SU-DHL-6 (cell line): ENCODE measurements around the gene BIRC3.

ENCODE experiments used
- H2AFZ ChIP-seq: fragments of 200-600 bp; sonication (generic); 2 replicates; pipeline ENCODE4 v1.6.1; 2014; ENCODE audit warnings: low read depth, mild to moderate bottlenecking, moderate library complexity, mixed read lengths, antibody characterized with exemption, low read length; ENCODE audit not compliant: severe bottlenecking
- H3F3A ChIP-seq: fragments of 200-600 bp; shearing (Covaris generic); 2 replicates; pipeline ENCODE4 v1.6.0; 2016; ENCODE audit warnings: antibody characterized with exemption, mild to moderate bottlenecking; ENCODE audit not compliant: insufficient read depth
- H3K27ac ChIP-seq: fragments of 200-600 bp; sonication (generic); 2 replicates; pipeline ENCODE4 v1.5.1; 2016; ENCODE audit warnings: low read depth, mild to moderate bottlenecking, low read length, moderate library complexity, mixed read lengths
- H3K27me3 ChIP-seq: fragments of 200-600 bp; sonication (generic), shearing (Covaris generic); 2 replicates; pipeline ENCODE4 v1.6.0; 2014; ENCODE audit warnings: mild to moderate bottlenecking, low read length
- H3K36me3 ChIP-seq: fragments of 200-600 bp; sonication (generic); 2 replicates; pipeline ENCODE4 v1.6.1; 2014; ENCODE audit warnings: mild to moderate bottlenecking, low read length, mixed read lengths
- H3K4me2 ChIP-seq: fragments of 300-600, 200-600 bp; shearing (Covaris generic), sonication (generic); 2 replicates; pipeline ENCODE4 v1.6.0; 2014; ENCODE audit warnings: low read length, low read depth, mild to moderate bottlenecking; ENCODE audit not compliant: poor library complexity, severe bottlenecking
- H3K4me3 ChIP-seq: fragments of 200-600 bp; sonication (generic); 2 replicates; pipeline ENCODE4 v1.5.1; 2014; ENCODE audit warnings: antibody characterized with exemption, low read length, mild to moderate bottlenecking, mixed read lengths; ENCODE audit not compliant: insufficient read depth, poor library complexity, severe bottlenecking
- H3K79me2 ChIP-seq: fragments of 200-600 bp; sonication (generic); 2 replicates; pipeline ENCODE4 v1.6.1; 2014; ENCODE audit warnings: mild to moderate bottlenecking, low read length, moderate library complexity; ENCODE audit not compliant: insufficient read depth
- H3K9ac ChIP-seq: fragments of 200-600 bp; sonication (generic); 2 replicates; pipeline ENCODE4 v1.7.0; 2014; ENCODE audit warnings: mild to moderate bottlenecking, low read length
- H3K9me2 ChIP-seq: fragments of 200-600 bp; sonication (generic); replicated peaks from 2 replicates; pipeline ENCODE4 v1.6.1; 2014; ENCODE audit warnings: low read length; ENCODE audit not compliant: insufficient read depth
- H3K9me3 ChIP-seq: fragments of 200-600 bp; sonication (generic); 2 replicates; pipeline ENCODE4 v1.6.1; 2014; ENCODE audit warnings: low read length, mixed read lengths; ENCODE audit not compliant: insufficient read depth
- H4K20me1 ChIP-seq: fragments of 200-600 bp; sonication (generic); 2 replicates; pipeline ENCODE4 v1.6.1; 2014; ENCODE audit warnings: low read depth, mild to moderate bottlenecking, antibody characterized with exemption, low read length, moderate library complexity, mixed read lengths
- EZH2phosphoT487 ChIP-seq: fragments of 200-600 bp; sonication (generic), shearing (Covaris generic); conservative IDR thresholded peaks from 2 replicates; pipeline ENCODE4 v1.6.1; 2018; ENCODE audit warnings: mild to moderate bottlenecking, antibody characterized with exemption, low read length, moderate library complexity, mixed read lengths
- TF ChIP-seq, protein P1 (sequence below): fragments of 200-600 bp; sonication (generic); IDR thresholded peaks from one replicate; pipeline ENCODE4 v1.5.1; 2017; ENCODE audit warnings: antibody characterized with exemption, mild to moderate bottlenecking, low read length, moderate library complexity; ENCODE audit not compliant: insufficient read depth, poor library complexity, severe bottlenecking

BIRC3 gene

DNA sequence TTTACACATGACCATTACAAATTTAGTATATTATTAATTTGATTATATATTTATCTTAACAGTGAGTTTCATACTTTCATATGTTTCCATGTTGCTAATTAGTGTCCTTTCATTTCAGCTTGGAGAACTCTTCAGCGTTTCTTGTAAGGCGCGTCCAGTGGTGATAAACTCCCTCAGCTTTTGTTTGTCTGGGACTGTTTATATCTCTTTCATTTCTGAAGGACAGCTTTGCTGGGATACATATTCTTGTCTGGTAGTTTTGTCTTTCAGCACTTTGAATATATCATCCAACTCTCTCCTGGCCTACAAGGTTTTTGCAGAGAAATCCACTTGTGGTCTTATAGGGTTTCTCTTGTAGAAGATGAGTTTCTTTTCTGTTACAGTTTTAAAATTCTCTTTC is 42.1 kb downstream of the BIRC3 start:
- H4K20me1 ChIP-seq: no peaks in the 10 kb centered on the region
- no peaks in the 10 kb centered on the region for H3K9me2 ChIP-seq
- no peaks in the 10 kb centered on the region for H3F3A ChIP-seq
- no peak overlapping the region for H3K4me2 ChIP-seq
- H3K27me3 ChIP-seq: no peaks in the 10 kb centered on the region
- H3K9me3 ChIP-seq: no peaks in the 10 kb centered on the region
- no peak overlapping the region for H2AFZ ChIP-seq
- peaks cover 43% of the 10 kb centered on the region; the same call in 1 of the 2 replicates for H3K36me3 ChIP-seq
- peaks cover 23% of the 10 kb centered on the region for H3K79me2 ChIP-seq
- no peak overlapping the region for H3K4me3 ChIP-seq
- H3K9ac ChIP-seq: no peak overlapping the region
- TF ChIP-seq, protein P1, sequence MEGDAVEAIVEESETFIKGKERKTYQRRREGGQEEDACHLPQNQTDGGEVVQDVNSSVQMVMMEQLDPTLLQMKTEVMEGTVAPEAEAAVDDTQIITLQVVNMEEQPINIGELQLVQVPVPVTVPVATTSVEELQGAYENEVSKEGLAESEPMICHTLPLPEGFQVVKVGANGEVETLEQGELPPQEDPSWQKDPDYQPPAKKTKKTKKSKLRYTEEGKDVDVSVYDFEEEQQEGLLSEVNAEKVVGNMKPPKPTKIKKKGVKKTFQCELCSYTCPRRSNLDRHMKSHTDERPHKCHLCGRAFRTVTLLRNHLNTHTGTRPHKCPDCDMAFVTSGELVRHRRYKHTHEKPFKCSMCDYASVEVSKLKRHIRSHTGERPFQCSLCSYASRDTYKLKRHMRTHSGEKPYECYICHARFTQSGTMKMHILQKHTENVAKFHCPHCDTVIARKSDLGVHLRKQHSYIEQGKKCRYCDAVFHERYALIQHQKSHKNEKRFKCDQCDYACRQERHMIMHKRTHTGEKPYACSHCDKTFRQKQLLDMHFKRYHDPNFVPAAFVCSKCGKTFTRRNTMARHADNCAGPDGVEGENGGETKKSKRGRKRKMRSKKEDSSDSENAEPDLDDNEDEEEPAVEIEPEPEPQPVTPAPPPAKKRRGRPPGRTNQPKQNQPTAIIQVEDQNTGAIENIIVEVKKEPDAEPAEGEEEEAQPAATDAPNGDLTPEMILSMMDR: no peak
- TF ChIP-seq EZH2phosphoT487: no peak
- no peak overlapping the region for H3K27ac ChIP-seq

DNA sequence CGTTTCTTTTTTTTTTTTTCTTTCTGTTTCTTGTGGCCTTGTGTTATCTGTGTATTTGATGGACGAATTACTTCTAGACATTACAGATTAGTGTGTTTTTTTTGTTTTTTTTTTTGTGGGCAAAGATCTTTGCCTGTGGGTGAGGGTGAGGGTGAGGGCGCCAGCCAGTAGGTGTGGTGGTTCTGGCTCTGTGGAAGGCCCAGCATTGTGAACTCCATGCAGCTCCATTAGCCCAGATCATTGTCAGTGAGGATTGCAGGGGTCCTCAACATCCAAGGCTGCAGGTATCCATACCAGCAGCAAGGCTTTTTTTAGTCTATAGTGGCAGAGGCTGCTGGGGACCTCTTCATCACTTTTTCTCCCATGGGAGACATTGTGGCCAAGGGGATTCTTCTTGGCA is 43.4 kb downstream of the BIRC3 start:
- no peaks in the 10 kb centered on the region for H3F3A ChIP-seq
- H4K20me1 ChIP-seq: no peaks in the 10 kb centered on the region
- H3K4me3 ChIP-seq: no peak overlapping the region
- H3K79me2 ChIP-seq: peaks cover 17% of the 10 kb centered on the region
- no peak overlapping the region for H3K27ac ChIP-seq
- no peaks in the 10 kb centered on the region for H3K27me3 ChIP-seq
- H3K36me3 ChIP-seq: peaks cover 35% of the 10 kb centered on the region; the same call in 1 of the 2 replicates
- no peak overlapping the region for H3K9ac ChIP-seq
- no peak overlapping the region for H3K4me2 ChIP-seq
- H3K9me2 ChIP-seq: no peaks in the 10 kb centered on the region
- H3K9me3 ChIP-seq: no peaks in the 10 kb centered on the region
- no peak overlapping the region for H2AFZ ChIP-seq
- TF ChIP-seq, protein P1: no peak
- TF ChIP-seq EZH2phosphoT487: no peak

DNA sequence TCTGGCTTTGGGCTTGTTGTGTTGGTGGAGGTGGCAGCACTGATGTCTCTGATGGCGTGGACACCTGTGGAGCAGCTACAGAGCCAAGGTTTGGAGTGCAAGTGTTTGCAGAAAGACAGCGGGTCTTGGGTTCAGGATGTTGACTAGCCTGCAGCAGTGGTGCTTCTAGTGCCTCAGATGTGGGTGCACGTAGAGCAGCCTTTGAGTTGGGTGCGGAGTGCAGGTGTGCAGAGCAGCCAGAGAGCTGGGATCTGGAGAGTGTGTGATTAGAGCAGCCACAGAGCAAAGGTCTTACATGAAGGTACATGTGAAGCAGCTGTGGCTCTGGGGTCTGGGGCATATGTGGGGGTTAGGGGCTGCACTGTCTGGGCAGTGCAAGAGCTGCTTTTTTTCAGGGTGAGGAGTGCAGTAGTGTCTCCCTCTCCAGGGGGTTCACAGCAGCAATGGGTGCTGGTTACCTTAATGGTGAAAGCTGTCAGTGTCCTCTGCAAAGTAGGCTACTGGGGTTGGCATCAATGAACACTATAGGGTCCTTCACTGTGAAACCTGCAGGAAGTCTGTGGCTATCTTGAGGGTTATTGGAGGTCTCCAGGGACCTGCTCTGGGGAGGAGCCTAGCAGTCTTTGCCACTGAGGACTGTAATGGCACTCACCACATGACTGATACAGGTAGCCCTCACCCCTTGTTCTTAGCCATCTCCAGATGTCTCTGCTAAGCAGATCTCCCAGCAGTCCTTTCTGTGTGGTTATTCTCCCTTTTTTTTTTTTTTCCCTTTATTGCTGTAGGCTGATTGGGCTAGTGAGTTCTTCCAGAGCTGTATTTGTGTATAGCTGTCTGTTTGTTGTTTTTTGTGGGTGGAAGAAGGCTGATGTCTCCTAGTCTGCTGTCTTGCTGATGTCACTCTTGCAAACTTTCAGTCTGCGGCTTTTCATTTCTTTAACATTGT is 44.1 kb downstream of the BIRC3 start:
- no peak overlapping the region for H3K9ac ChIP-seq
- H3K27ac ChIP-seq: no peak overlapping the region
- no peaks in the 10 kb centered on the region for H3K27me3 ChIP-seq
- peaks cover 10% of the 10 kb centered on the region for H3K79me2 ChIP-seq
- TF ChIP-seq EZH2phosphoT487: no peak
- TF ChIP-seq, protein P1: no peak
- H3F3A ChIP-seq: no peaks in the 10 kb centered on the region
- no peak overlapping the region for H3K4me2 ChIP-seq
- peaks cover 32% of the 10 kb centered on the region; the same call in 1 of the 2 replicates for H3K36me3 ChIP-seq
- H3K4me3 ChIP-seq: no peak overlapping the region
- no peaks in the 10 kb centered on the region for H4K20me1 ChIP-seq
- no peak overlapping the region for H2AFZ ChIP-seq
- no peaks in the 10 kb centered on the region for H3K9me3 ChIP-seq
- H3K9me2 ChIP-seq: no peaks in the 10 kb centered on the region
